ENCODE measurements around the gene CTDSPL.

DNA sequence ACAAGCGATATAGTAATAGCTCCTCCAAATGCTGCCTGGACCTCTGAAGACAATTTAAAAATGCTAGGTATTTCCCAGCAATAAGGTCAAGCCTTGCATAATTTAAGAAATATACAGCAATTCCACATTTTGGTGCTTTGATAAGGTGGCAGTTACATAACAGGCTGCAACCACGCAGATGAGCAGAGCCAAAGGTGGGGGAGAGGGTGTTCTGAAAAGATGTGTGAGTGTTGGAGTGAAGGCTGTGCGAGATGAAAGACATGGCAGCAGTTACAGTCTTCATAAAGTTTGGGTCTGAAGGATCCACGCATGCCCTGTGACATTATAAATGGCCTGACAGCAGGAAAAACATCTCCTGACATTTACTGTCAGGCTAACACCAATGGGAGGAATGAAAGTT is 26.1 kb downstream of the CTDSPL start:
- TF ChIP-seq, protein P1, sequence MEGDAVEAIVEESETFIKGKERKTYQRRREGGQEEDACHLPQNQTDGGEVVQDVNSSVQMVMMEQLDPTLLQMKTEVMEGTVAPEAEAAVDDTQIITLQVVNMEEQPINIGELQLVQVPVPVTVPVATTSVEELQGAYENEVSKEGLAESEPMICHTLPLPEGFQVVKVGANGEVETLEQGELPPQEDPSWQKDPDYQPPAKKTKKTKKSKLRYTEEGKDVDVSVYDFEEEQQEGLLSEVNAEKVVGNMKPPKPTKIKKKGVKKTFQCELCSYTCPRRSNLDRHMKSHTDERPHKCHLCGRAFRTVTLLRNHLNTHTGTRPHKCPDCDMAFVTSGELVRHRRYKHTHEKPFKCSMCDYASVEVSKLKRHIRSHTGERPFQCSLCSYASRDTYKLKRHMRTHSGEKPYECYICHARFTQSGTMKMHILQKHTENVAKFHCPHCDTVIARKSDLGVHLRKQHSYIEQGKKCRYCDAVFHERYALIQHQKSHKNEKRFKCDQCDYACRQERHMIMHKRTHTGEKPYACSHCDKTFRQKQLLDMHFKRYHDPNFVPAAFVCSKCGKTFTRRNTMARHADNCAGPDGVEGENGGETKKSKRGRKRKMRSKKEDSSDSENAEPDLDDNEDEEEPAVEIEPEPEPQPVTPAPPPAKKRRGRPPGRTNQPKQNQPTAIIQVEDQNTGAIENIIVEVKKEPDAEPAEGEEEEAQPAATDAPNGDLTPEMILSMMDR (IDR thresholded peaks at IDR 0.05; ENCODE audit: insufficient read depth, low read length), result no peak
- no peak for TF ChIP-seq POLR2AphosphoS5 (IDR thresholded peaks at IDR 0.05; ENCODE audit: low read depth)
- no peak for TF ChIP-seq SPI1 (IDR thresholded peaks at IDR 0.05; ENCODE audit: borderline replicate concordance, low read depth)
- TF ChIP-seq, protein P2, sequence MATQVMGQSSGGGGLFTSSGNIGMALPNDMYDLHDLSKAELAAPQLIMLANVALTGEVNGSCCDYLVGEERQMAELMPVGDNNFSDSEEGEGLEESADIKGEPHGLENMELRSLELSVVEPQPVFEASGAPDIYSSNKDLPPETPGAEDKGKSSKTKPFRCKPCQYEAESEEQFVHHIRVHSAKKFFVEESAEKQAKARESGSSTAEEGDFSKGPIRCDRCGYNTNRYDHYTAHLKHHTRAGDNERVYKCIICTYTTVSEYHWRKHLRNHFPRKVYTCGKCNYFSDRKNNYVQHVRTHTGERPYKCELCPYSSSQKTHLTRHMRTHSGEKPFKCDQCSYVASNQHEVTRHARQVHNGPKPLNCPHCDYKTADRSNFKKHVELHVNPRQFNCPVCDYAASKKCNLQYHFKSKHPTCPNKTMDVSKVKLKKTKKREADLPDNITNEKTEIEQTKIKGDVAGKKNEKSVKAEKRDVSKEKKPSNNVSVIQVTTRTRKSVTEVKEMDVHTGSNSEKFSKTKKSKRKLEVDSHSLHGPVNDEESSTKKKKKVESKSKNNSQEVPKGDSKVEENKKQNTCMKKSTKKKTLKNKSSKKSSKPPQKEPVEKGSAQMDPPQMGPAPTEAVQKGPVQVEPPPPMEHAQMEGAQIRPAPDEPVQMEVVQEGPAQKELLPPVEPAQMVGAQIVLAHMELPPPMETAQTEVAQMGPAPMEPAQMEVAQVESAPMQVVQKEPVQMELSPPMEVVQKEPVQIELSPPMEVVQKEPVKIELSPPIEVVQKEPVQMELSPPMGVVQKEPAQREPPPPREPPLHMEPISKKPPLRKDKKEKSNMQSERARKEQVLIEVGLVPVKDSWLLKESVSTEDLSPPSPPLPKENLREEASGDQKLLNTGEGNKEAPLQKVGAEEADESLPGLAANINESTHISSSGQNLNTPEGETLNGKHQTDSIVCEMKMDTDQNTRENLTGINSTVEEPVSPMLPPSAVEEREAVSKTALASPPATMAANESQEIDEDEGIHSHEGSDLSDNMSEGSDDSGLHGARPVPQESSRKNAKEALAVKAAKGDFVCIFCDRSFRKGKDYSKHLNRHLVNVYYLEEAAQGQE (IDR thresholded peaks at IDR 0.05; ENCODE audit: insufficient replicate concordance, low read depth), result no peak
- no peak for TF ChIP-seq GABPA (IDR thresholded peaks at IDR 0.05; ENCODE audit: low read depth)

Measured in HL-60 (cell line).